ENCODE data around the gene MLKL.

The MLKL gene

GRCh38 chr16:74700438-74701225 lies at the start of gene MLKL:
Gene MLKL, minus strand, starts transcription at chr16:74700862. Its CDS starts 5,105 bp downstream, at chr16:74695757.
- DNase-seq (ENCODE audit: low read depth in 2 of 2): peak; percentile 26 to 54

DNA sequence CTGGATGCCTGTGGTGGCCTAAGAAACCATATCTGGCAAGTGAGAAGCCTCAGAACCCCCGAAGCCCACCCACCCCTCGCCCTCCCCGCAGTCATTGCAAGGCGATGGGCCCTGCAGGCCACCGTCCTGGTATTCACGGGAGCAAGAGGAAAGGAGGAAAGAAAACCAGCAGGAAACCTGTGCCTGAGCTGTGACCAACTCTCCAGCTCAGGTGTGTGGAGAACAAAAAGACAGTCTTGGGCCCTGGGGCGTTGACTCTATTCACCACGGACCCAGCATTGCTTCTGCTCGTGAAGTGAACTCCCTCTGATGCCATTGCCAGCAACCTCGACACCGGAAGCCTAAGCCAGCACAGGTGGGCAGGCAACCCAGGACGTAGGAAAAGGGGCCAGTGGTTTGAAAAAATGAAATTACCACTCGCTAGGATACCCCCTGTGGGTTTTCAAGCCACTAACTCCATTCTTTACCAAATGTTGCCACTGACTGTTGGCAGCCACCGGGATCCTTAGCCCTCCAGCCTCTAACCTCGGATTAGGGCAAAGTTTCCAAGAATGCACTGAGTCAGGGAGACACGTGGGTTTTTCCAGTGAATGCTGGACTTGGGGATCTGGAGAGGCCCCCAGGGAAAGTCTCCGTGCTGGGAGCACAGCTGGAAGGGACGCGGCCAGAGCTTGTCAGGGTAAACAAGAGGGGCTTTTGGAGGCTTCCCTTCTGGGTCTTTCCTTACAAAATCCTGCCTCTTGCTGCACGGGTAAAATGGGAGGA lies 48.8 kb upstream of the MLKL start:
- DNase-seq (ENCODE audit: low read depth in 2 of 2): no peak

DNA sequence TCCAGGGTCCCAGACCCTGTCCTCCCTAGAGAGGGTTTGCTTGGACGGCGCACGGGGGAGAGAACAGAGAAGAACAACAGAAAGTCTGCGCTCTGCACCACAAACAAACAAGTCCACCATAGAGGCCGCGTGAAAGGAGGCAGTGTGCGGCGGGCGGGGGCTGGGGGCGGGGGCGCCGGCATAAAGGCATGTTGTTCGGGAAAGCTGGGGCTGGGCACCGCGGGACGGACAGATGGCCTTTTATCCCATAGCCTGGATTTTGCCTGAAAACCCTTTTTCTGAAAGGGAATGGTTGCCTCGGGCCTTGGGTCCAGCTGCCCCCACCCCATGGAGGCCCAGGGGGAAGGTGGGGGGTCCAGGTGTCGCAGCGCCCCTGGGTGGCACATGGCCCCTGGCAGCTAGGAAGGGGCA lies 48.0 kb upstream of the MLKL start:
- DNase-seq (ENCODE audit: low read depth in 2 of 2): no peak

GRCh38 chr16:74747716-74748615 lies 47.3 kb upstream of the MLKL start:
- no peak for DNase-seq (ENCODE audit: low read depth in 2 of 2)

- DNase-seq (ENCODE audit: low read depth in 2 of 2): no peak
Measured at GRCh38 chr16:74745926-74746325, 45.3 kb upstream of the MLKL start.

GRCh38 chr16:74745109-74745615 lies 44.5 kb upstream of the MLKL start:
- no peak for DNase-seq (ENCODE audit: low read depth in 2 of 2)

- no peak for DNase-seq (ENCODE audit: low read depth in 2 of 2)
Measured at GRCh38 chr16:74744566-74744965, 43.9 kb upstream of the MLKL start.

GRCh38 chr16:74743668-74744299 lies 43.1 kb upstream of the MLKL start:
- no peak for DNase-seq (ENCODE audit: low read depth in 2 of 2)

GRCh38 chr16:74743045-74743667 lies 42.5 kb upstream of the MLKL start:
- no peak for DNase-seq (ENCODE audit: low read depth in 2 of 2)

- DNase-seq (ENCODE audit: low read depth in 2 of 2): no peak
Measured at GRCh38 chr16:74742051-74742481, 41.4 kb upstream of the MLKL start.

- DNase-seq (ENCODE audit: low read depth in 2 of 2): no peak
Measured at GRCh38 chr16:74740795-74741304, 40.2 kb upstream of the MLKL start.

GRCh38 chr16:74739275-74739674 lies 38.6 kb upstream of the MLKL start:
- DNase-seq (ENCODE audit: low read depth in 2 of 2): no peak

DNA sequence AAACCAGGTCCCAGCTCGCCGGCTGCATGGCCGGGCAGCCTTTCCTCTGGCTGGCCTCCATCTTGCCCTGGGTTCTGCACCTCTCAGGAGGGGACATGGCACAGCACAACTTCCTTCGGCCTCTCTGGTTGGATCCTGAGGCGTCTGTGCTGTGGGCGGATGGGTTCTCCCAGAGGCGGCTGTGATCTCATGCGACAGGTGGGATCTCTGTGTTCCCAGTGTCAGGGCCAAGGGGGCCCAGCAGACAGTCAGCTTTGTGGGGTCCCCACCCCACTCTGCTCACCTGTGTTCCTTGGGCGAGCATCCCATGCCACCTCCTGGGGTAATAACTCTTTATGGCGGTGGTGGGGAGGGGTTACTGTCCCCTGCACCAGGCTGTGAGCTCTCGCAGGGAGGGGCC lies 38.2 kb upstream of the MLKL start:
- no peak for DNase-seq (ENCODE audit: low read depth in 2 of 2)

- no peak for DNase-seq (ENCODE audit: low read depth in 2 of 2)
Measured at GRCh38 chr16:74738113-74738541, 37.5 kb upstream of the MLKL start.

DNA sequence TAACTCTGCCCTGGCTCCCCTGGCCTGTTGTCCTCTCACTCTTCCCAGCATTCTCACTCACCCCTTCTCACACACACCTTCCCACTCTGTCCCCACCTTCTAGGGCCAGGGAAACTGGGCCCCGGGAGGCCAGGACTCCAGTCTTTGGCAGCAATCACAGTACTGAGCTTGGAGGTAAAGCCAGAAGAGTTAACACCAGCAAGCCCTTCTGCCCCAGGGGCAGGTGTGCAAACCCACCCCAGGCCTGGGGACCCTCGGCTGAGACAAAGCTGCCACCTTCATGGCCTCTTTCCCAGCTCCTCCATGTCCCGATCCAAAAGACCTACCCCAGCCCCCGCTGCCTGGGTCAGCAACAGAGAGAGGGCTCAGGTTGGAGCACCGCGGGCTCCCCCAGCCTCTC lies 36.9 kb upstream of the MLKL start:
- no peak for DNase-seq (ENCODE audit: low read depth in 2 of 2)

GRCh38 chr16:74736531-74737157 lies 36.0 kb upstream of the MLKL start:
- DNase-seq (ENCODE audit: low read depth in 2 of 2): no peak

- no peak for DNase-seq (ENCODE audit: low read depth in 2 of 2)
Measured at GRCh38 chr16:74735554-74735953, 34.9 kb upstream of the MLKL start.

DNA sequence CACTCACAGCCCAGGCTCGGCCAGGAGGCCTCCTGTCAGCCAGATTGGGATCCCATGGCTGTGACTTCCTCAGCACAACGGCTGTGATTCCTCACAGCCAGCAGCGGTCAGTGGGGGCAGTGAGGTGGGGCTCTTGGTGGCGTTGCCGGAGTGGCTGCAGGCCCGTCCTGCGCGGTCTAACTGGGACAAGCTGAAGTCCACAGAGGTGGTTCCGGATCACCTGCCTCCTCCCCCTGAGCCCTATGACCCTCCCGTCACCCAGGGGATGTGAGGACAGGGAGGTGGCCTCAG lies 34.4 kb upstream of the MLKL start:
- no peak for DNase-seq (ENCODE audit: low read depth in 2 of 2)

GRCh38 chr16:74734361-74735161 lies 33.9 kb upstream of the MLKL start:
- DNase-seq (ENCODE audit: low read depth in 2 of 2): no peak

Measured in stimulated activated CD4-positive, alpha-beta T cell treated with anti-CD3 and anti-CD28 coated beads, Interleukin-15, amount 100 ng/mL, for 48 hours (primary cell).